Smooth muscle cell of the pulmonary artery (primary cell): Measurements from ENCODE around the gene MAOB. TPM values are rescaled to one million over a fixed set of nuclear protein-coding genes. Genes with fewer than 3 reads are reported as not detected.

ENCODE experiments used
- total RNA-seq: library from RNA; depleted of rRNA; stranded (reverse); fragments of >200 nt; gene quantifications from 2 replicates; pipeline ENCODE4 v1.2.3, GENCODE V29; 2014

Gene MAOB
- 1.7 and 4.2 TPM in 2 replicates for total RNA-seq

GRCh38 chrX:43882294-43882681 is at the start of gene MAOB:
Gene MAOB, minus strand, starts transcription at chrX:43882450. Its CDS starts 151 bp downstream, at chrX:43882299.

Other genes starting within 250 kb of the MAOB start
- 18.1 and 18.7 TPM in 2 replicates for gene MAOA, start 226.2 kb downstream of the MAOB start, total RNA-seq
- gene NDP, start 90.9 kb upstream of the MAOB start, total RNA-seq, result 4.6 and 17.2 TPM in 2 replicates